ENCODE data around the gene VIM.

The VIM gene

GRCh38 chr10:17210361-17210760, 17.7 kb upstream of the VIM start:
- Histone ChIP-seq H3K4me2 (ENCODE audit: low read length) (no peak overlapping the region), H3K79me2 (ENCODE audit: insufficient read depth, low read length) (no peaks in the 10 kb centered on the region)

DNA sequence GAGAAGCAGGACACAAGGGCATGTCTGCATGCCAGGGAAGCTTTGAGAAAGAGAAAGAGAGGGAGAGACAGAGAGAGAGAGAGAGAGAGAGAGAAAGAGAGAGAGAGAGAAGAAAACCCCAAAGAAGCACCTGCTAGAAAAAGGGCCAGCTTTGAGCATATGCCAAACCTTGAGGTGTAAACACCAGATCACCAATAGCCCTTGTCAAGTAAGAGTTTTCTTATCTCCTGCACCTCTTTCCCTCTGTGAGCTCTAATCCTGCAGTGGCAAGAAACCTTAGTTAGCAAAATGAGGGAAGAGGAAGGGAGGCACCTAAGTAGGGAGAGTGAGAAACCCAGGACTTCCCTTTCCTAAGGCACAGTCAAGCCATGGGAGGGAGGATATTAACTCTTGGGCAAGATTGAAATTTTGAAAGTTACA, 15.2 kb upstream of the VIM start:
- H3K4me3 ChIP-seq (ENCODE audit: low read depth, low read length, poor library complexity, severe bottlenecking): no peak overlapping the region
- no peak overlapping the region for H3K4me2 ChIP-seq (ENCODE audit: low read length)
- H3K9me3 ChIP-seq (ENCODE audit: low read length): no peaks in the 10 kb centered on the region
- no peaks in the 10 kb centered on the region for H3K4me1 ChIP-seq (ENCODE audit: insufficient read depth, low read length, severe bottlenecking)
- no peaks in the 10 kb centered on the region for H3K9me2 ChIP-seq (ENCODE audit: low read depth, low read length)
- no peak overlapping the region for H2AFZ ChIP-seq (ENCODE audit: low read length)
- no peaks in the 10 kb centered on the region for H3K36me3 ChIP-seq (ENCODE audit: insufficient read depth, low read length)
- no peaks in the 10 kb centered on the region for H4K20me1 ChIP-seq (ENCODE audit: insufficient read depth, low read length)
- H3K79me2 ChIP-seq (ENCODE audit: insufficient read depth, low read length): no peaks in the 10 kb centered on the region
- no peak overlapping the region for H3K27ac ChIP-seq (ENCODE audit: low read depth, low read length, poor library complexity, severe bottlenecking)
- H3K9ac ChIP-seq (ENCODE audit: low read length): no peak overlapping the region
- H3F3A ChIP-seq (ENCODE audit: insufficient read depth, low read length): no peaks in the 10 kb centered on the region
- no peaks in the 10 kb centered on the region for H3K27me3 ChIP-seq (ENCODE audit: insufficient read depth, low read length)
- TF ChIP-seq CTCF (IDR thresholded peaks at IDR 0.05; ENCODE audit: low read length) (no peak), EZH2 (IDR thresholded peaks at IDR 0.05; ENCODE audit: borderline replicate concordance, low read length) (no peak)

More at GRCh38 chr10:17210361-17210760, 17.7 kb upstream of the VIM start:
- H3K9me2 ChIP-seq (ENCODE audit: low read depth, low read length): no peaks in the 10 kb centered on the region
- no peaks in the 10 kb centered on the region for H3K4me1 ChIP-seq (ENCODE audit: insufficient read depth, low read length, severe bottlenecking)
- TF ChIP-seq EZH2 (IDR thresholded peaks at IDR 0.05; ENCODE audit: borderline replicate concordance, low read length): no peak
- TF ChIP-seq CTCF (IDR thresholded peaks at IDR 0.05; ENCODE audit: low read length): no peak
- H4K20me1 ChIP-seq (ENCODE audit: insufficient read depth, low read length): no peaks in the 10 kb centered on the region
- H2AFZ ChIP-seq (ENCODE audit: low read length): no peak overlapping the region
- H3K27ac ChIP-seq (ENCODE audit: low read depth, low read length, poor library complexity, severe bottlenecking): no peak overlapping the region
- H3K36me3 ChIP-seq (ENCODE audit: insufficient read depth, low read length): no peaks in the 10 kb centered on the region
- no peaks in the 10 kb centered on the region for H3F3A ChIP-seq (ENCODE audit: insufficient read depth, low read length)
- H3K9ac ChIP-seq (ENCODE audit: low read length): no peak overlapping the region
- H3K4me3 ChIP-seq (ENCODE audit: low read depth, low read length, poor library complexity, severe bottlenecking): no peak overlapping the region
- H3K27me3 ChIP-seq (ENCODE audit: insufficient read depth, low read length): no peaks in the 10 kb centered on the region
- no peaks in the 10 kb centered on the region for H3K9me3 ChIP-seq (ENCODE audit: low read length)

- Histone ChIP-seq H3F3A (ENCODE audit: insufficient read depth, low read length) (no peaks in the 10 kb centered on the region), H3K27me3 (ENCODE audit: insufficient read depth, low read length) (no peaks in the 10 kb centered on the region), H3K27ac (ENCODE audit: low read depth, low read length, poor library complexity, severe bottlenecking) (no peak overlapping the region), H3K9me3 (ENCODE audit: low read length) (no peaks in the 10 kb centered on the region), H3K9ac (ENCODE audit: low read length) (no peak overlapping the region), H3K79me2 (ENCODE audit: insufficient read depth, low read length) (no peaks in the 10 kb centered on the region), H3K4me1 (ENCODE audit: insufficient read depth, low read length, severe bottlenecking) (no peaks in the 10 kb centered on the region), H3K36me3 (ENCODE audit: insufficient read depth, low read length) (no peaks in the 10 kb centered on the region), H3K4me3 (ENCODE audit: low read depth, low read length, poor library complexity, severe bottlenecking) (no peak overlapping the region), H3K4me2 (ENCODE audit: low read length) (no peak overlapping the region), H3K9me2 (ENCODE audit: low read depth, low read length) (no peaks in the 10 kb centered on the region), H4K20me1 (ENCODE audit: insufficient read depth, low read length) (no peaks in the 10 kb centered on the region), H2AFZ (ENCODE audit: low read length) (no peak overlapping the region)
- TF ChIP-seq CTCF (IDR thresholded peaks at IDR 0.05; ENCODE audit: low read length) (no peak), EZH2 (IDR thresholded peaks at IDR 0.05; ENCODE audit: borderline replicate concordance, low read length) (no peak)
These were observed 14.2 kb upstream of the VIM start for GRCh38 chr10:17213646-17214349.
